ENCODE data around the gene SAFB.

The SAFB gene

DNA sequence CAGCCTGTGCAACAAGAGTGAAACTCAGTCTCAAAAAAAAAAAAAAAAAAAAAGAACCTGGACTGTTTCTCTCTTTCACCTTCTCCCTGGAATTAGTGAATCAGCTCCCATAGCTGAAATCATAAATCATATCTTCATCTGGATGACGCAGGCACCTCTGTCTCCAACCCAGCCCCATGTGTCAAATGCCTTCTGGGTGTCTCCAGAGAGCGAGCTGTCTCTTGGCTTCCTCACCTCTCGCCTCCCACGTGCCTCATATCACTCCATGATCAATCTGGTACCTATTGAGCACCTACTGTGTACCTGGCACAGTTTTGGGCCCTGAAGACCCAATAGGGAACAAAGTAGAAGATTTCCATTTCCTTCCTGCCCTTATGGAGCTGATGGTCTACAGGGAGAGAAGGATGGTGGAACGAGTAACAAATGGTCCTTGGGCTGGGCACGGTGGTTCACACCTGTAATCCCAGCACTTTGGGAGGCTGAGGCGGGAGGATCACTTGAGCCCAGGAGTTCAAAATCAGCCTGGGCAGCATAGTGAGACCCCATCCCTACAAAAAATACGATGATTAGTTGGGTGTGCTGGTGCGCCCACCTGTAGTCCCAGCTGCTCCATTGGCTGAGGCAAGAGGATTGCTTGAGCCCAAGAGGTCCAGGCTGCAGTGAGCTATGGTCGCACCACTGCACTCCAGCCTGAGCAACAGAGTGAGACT lies 60.4 kb downstream of the SAFB start:
- H3K4me2 ChIP-seq (ENCODE audit: low read depth, low read length, poor library complexity, severe bottlenecking), result no peak overlapping the region
- no peaks in the 10 kb centered on the region for H3K36me3 ChIP-seq (ENCODE audit: insufficient read depth, low read length)
- H3K9me3 ChIP-seq (ENCODE audit: insufficient read depth, low read depth, low read length), result no peaks in the 10 kb centered on the region
- no peak for TF ChIP-seq EZH2phosphoT487 (IDR thresholded peaks at IDR 0.05; ENCODE audit: borderline replicate concordance)
- TF ChIP-seq CTCF (conservative IDR thresholded peaks at IDR 0.05; ENCODE audit: low read length), result no peak
- no peaks in the 10 kb centered on the region for H3F3A ChIP-seq (ENCODE audit: low read depth)
- H3K9ac ChIP-seq (ENCODE audit: low read depth, low read length, poor library complexity, severe bottlenecking), result no peak overlapping the region
- peaks cover 7% of the 10 kb centered on the region; the same call in 1 of the 2 replicates for H3K79me2 ChIP-seq (ENCODE audit: insufficient read depth, low read length)
- H4K20me1 ChIP-seq (ENCODE audit: insufficient read depth, low read length, poor library complexity, severe bottlenecking), result no peaks in the 10 kb centered on the region
- H3K27me3 ChIP-seq (ENCODE audit: insufficient read depth, low read length, poor library complexity, severe bottlenecking), result no peaks in the 10 kb centered on the region
- H3K4me1 ChIP-seq (ENCODE audit: insufficient read depth, low read length, poor library complexity, severe bottlenecking), result peaks cover 6% of the 10 kb centered on the region
- no peak overlapping the region for H3K4me3 ChIP-seq (ENCODE audit: low read length, poor library complexity, severe bottlenecking)
- H3K9me2 ChIP-seq (replicated peaks; ENCODE audit: low read depth, low read length), result no peaks in the 10 kb centered on the region
- no peak overlapping the region for H2AFZ ChIP-seq (ENCODE audit: low read length)

- H3K79me2 ChIP-seq (ENCODE audit: insufficient read depth, low read length), result peaks cover 3% of the 10 kb centered on the region; the same call in 1 of the 2 replicates
- H3K9me3 ChIP-seq (ENCODE audit: insufficient read depth, low read depth, low read length), result no peaks in the 10 kb centered on the region
- TF ChIP-seq EZH2phosphoT487 (IDR thresholded peaks at IDR 0.05; ENCODE audit: borderline replicate concordance) (no peak), CTCF (conservative IDR thresholded peaks at IDR 0.05; ENCODE audit: low read length) (no peak)
- H3K9me2 ChIP-seq (replicated peaks; ENCODE audit: low read depth, low read length), result no peaks in the 10 kb centered on the region
- no peaks in the 10 kb centered on the region for H4K20me1 ChIP-seq (ENCODE audit: insufficient read depth, low read length, poor library complexity, severe bottlenecking)
- H2AFZ ChIP-seq (ENCODE audit: low read length), result no peak overlapping the region
- no peaks in the 10 kb centered on the region for H3F3A ChIP-seq (ENCODE audit: low read depth)
- peaks cover 6% of the 10 kb centered on the region for H3K4me1 ChIP-seq (ENCODE audit: insufficient read depth, low read length, poor library complexity, severe bottlenecking)
- no peaks in the 10 kb centered on the region for H3K36me3 ChIP-seq (ENCODE audit: insufficient read depth, low read length)
- no peak overlapping the region for H3K4me2 ChIP-seq (ENCODE audit: low read depth, low read length, poor library complexity, severe bottlenecking)
- no peaks in the 10 kb centered on the region for H3K27me3 ChIP-seq (ENCODE audit: insufficient read depth, low read length, poor library complexity, severe bottlenecking)
- no peak overlapping the region for H3K9ac ChIP-seq (ENCODE audit: low read depth, low read length, poor library complexity, severe bottlenecking)
- H3K4me3 ChIP-seq (ENCODE audit: low read length, poor library complexity, severe bottlenecking), result no peak overlapping the region
These were observed 62.0 kb downstream of the SAFB start for GRCh38 chr19:5684694-5685430.

DNA sequence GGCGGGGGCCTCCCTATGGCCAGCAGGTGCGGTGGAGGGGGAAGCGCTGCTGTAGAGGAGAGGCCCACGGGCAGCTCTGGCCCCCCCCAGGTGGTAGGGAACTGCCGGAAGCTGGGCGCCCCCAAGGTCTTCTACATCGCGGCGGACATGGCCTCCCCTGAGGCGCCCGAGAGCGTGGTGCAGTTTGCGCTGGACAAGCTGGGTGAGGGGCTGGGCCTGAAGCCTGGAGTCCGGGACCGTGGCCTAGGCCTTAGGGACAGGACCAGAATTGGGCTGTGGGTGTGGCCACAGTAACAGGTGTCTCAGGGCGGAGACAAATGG lies 63.4 kb downstream of the SAFB start:
- H3K4me1 ChIP-seq (ENCODE audit: insufficient read depth, low read length, poor library complexity, severe bottlenecking), result peaks cover 6% of the 10 kb centered on the region
- H3K9me2 ChIP-seq (replicated peaks; ENCODE audit: low read depth, low read length), result no peaks in the 10 kb centered on the region
- H3K27me3 ChIP-seq (ENCODE audit: insufficient read depth, low read length, poor library complexity, severe bottlenecking), result peaks cover 9% of the 10 kb centered on the region
- H2AFZ ChIP-seq (ENCODE audit: low read length), result peak overlapping the region; percentile 89
- H4K20me1 ChIP-seq (ENCODE audit: insufficient read depth, low read length, poor library complexity, severe bottlenecking), result peaks cover 12% of the 10 kb centered on the region
- TF ChIP-seq CTCF (conservative IDR thresholded peaks at IDR 0.05; ENCODE audit: low read length) (no peak), EZH2phosphoT487 (IDR thresholded peaks at IDR 0.05; ENCODE audit: borderline replicate concordance) (no peak)
- H3K79me2 ChIP-seq (ENCODE audit: insufficient read depth, low read length), result peaks cover 12% of the 10 kb centered on the region
- H3K36me3 ChIP-seq (ENCODE audit: insufficient read depth, low read length), result peaks cover 3% of the 10 kb centered on the region; the same call in 1 of the 2 replicates
- peak overlapping the region; percentile 77 for H3K4me3 ChIP-seq (ENCODE audit: low read length, poor library complexity, severe bottlenecking)
- H3K4me2 ChIP-seq (ENCODE audit: low read depth, low read length, poor library complexity, severe bottlenecking), result peak overlapping the region; percentile 54
- H3F3A ChIP-seq (ENCODE audit: low read depth), result no peaks in the 10 kb centered on the region
- peak overlapping the region; percentile 42 for H3K9ac ChIP-seq (ENCODE audit: low read depth, low read length, poor library complexity, severe bottlenecking)
- no peaks in the 10 kb centered on the region for H3K9me3 ChIP-seq (ENCODE audit: insufficient read depth, low read depth, low read length)

Measured in Loucy (cell line).